GM18517 (cell line): ENCODE measurements around the gene HS6ST2.

Experiments used
- ATAC-seq: cut with Tn5 transposase; IDR thresholded peaks from one replicate; pipeline ENCODE4 v1.9.1; 2021; ENCODE audit warnings: mild to moderate bottlenecking, moderate library complexity; ENCODE audit not compliant: unreplicated experiment

The HS6ST2 gene

GRCh38 chrX:132689612-132690563, 268.5 kb downstream of the HS6ST2 start:
- no peak for ATAC-seq

- ATAC-seq: no peak
These were observed 273.2 kb downstream of the HS6ST2 start for GRCh38 chrX:132685276-132685675.

GRCh38 chrX:132677233-132677716, 281.2 kb downstream of the HS6ST2 start:
- no peak for ATAC-seq

- ATAC-seq: no peak
These were observed 281.8 kb downstream of the HS6ST2 start for GRCh38 chrX:132676561-132677186.

- ATAC-seq: no peak
These were observed 282.3 kb downstream of the HS6ST2 start for GRCh38 chrX:132676102-132676501.

- no peak for ATAC-seq
These were observed 285.1 kb downstream of the HS6ST2 start for GRCh38 chrX:132673331-132673730.

GRCh38 chrX:132671229-132671641, 287.2 kb downstream of the HS6ST2 start:
- ATAC-seq: no peak

- no peak for ATAC-seq
These were observed 289.3 kb downstream of the HS6ST2 start for GRCh38 chrX:132669142-132669541.

GRCh38 chrX:132668178-132668577, 290.3 kb downstream of the HS6ST2 start:
- no peak for ATAC-seq

GRCh38 chrX:132665676-132666075, 292.8 kb downstream of the HS6ST2 start:
- ATAC-seq: no peak

- no peak for ATAC-seq
These were observed 294.2 kb downstream of the HS6ST2 start for GRCh38 chrX:132664273-132664672.

- no peak for ATAC-seq
These were observed 295.6 kb downstream of the HS6ST2 start for GRCh38 chrX:132662844-132663243.

GRCh38 chrX:132657876-132658275, 300.6 kb downstream of the HS6ST2 start:
- ATAC-seq: no peak

- ATAC-seq: no peak
These were observed 305.6 kb downstream of the HS6ST2 start for GRCh38 chrX:132652871-132653270.

GRCh38 chrX:132651421-132652086, 306.9 kb downstream of the HS6ST2 start:
- ATAC-seq: no peak

- no peak for ATAC-seq
These were observed 309.5 kb downstream of the HS6ST2 start for GRCh38 chrX:132648895-132649294.

GRCh38 chrX:132639446-132639845, 319.0 kb downstream of the HS6ST2 start:
- no peak for ATAC-seq

- ATAC-seq: no peak
These were observed 320.1 kb downstream of the HS6ST2 start for GRCh38 chrX:132638313-132638712.

- no peak for ATAC-seq
These were observed 322.3 kb downstream of the HS6ST2 start for GRCh38 chrX:132636080-132636479.

GRCh38 chrX:132634521-132634920, 323.9 kb downstream of the HS6ST2 start:
- no peak for ATAC-seq

GRCh38 chrX:132631579-132632232, 326.7 kb downstream of the HS6ST2 start:
- no peak for ATAC-seq
